Hematopoietic multipotent progenitor cell treated with erythropoietin and hydrocortisone succinate and interleukin-3 and kit ligand, for 4 days (in vitro differentiated cells): ENCODE results near the gene ACER3.
"Not testable (repeated sequence)": the region's sequence is repeated elsewhere in the genome, so short reads cannot be mapped to it uniquely, and the experiment has no call there.

Experiments
- DNase-seq: peaks from one replicate; pipeline ENCODE4 v3.0.0-alpha.2; 2015

The ACER3 gene

GRCh38 chr11:76837696-76838677 is 22.7 kb upstream of the ACER3 start:
- DNase-seq = peak; percentile 39

GRCh38 chr11:76838678-76839068 is 22.0 kb upstream of the ACER3 start:
- DNase-seq = peak; percentile 33

- no peak for DNase-seq
Measured at GRCh38 chr11:76839311-76839710, 21.4 kb upstream of the ACER3 start.

- no peak for DNase-seq
Measured at GRCh38 chr11:76841923-76842452, 18.7 kb upstream of the ACER3 start.

GRCh38 chr11:76843907-76844306 is 16.8 kb upstream of the ACER3 start:
- no peak for DNase-seq

- DNase-seq = no peak
Measured at GRCh38 chr11:76844511-76844910, 16.2 kb upstream of the ACER3 start.

GRCh38 chr11:76845069-76845468 is 15.6 kb upstream of the ACER3 start:
- no peak for DNase-seq

GRCh38 chr11:76846441-76846840 is 14.3 kb upstream of the ACER3 start:
- no peak for DNase-seq

- DNase-seq = no peak
Measured at GRCh38 chr11:76849376-76849775, 11.3 kb upstream of the ACER3 start.

GRCh38 chr11:76850130-76850529 is 10.6 kb upstream of the ACER3 start:
- peak; percentile 62 for DNase-seq

- DNase-seq = no peak
Measured at GRCh38 chr11:76850815-76851214, 9.9 kb upstream of the ACER3 start.

- DNase-seq = no peak
Measured at GRCh38 chr11:76854709-76855108, 6.0 kb upstream of the ACER3 start.

- DNase-seq = not testable (repeated sequence)
Measured at GRCh38 chr11:76855670-76856069, 5.0 kb upstream of the ACER3 start.

- peak; percentile 30 for DNase-seq
Measured at GRCh38 chr11:76856106-76856505, 4.6 kb upstream of the ACER3 start.

GRCh38 chr11:76856571-76856970 is 4.1 kb upstream of the ACER3 start:
- DNase-seq = no peak

GRCh38 chr11:76857781-76858410 is 2.8 kb upstream of the ACER3 start:
- peak; percentile 57 for DNase-seq

GRCh38 chr11:76859708-76860227 is 950 bp upstream of the ACER3 start:
- DNase-seq = no peak

GRCh38 chr11:76861490-76861953 is 804 bp downstream of the ACER3 start:
- DNase-seq = no peak

GRCh38 chr11:76862794-76863193 is 2.1 kb downstream of the ACER3 start:
- not testable (repeated sequence) for DNase-seq

GRCh38 chr11:76863196-76863777 is 2.6 kb downstream of the ACER3 start:
- peak; percentile 87 for DNase-seq

- DNase-seq = no peak
Measured at GRCh38 chr11:76872959-76873827, 12.5 kb downstream of the ACER3 start.

GRCh38 chr11:76878014-76878413 is 17.3 kb downstream of the ACER3 start:
- no peak for DNase-seq
